Measurements from ENCODE around the gene ATG16L1.

Gene ATG16L1

GRCh38 chr2:233261819-233262555 lies 10.5 kb downstream of the ATG16L1 start:
- DNase-seq: no peak

DNA sequence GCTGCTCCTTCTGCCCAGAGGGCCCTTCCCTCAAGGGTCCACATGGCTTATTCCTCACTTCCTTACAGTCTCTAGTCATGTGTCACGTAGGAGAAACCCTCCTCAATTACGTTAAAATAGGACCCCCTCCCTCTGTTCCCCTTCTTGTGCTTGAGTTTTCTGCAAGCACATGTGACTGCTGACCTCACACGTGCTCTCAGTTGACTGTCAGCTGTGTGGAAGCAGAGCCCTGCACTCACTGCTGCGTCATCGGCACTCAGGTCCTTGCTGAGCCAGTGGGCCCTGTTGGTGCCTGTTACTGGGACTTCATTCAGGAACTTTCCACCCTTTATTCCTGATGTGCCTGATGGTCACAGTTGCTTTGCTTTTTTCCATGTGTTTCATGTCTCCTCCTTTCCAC lies 11.1 kb downstream of the ATG16L1 start:
- no peak for DNase-seq

- no peak for DNase-seq
Measured at GRCh38 chr2:233263045-233263570, 11.6 kb downstream of the ATG16L1 start.

DNA sequence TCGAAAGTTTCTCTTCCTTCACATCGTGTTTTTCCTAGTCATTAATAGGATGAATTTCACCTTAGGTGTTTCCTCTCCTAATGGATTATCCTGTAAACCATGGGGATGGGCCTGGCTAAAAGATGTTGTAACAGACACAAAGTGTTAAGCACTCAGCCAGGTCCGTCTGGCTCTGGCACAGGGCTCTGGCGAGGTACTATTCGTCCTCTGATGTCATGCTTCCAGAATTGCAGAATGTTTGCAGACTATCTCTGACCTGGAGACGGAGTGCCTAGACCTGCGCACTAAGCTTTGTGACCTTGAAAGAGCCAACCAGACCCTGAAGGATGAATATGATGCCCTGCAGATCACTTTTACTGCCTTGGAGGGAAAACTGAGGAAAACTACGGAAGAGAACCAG lies 13.2 kb downstream of the ATG16L1 start:
- DNase-seq: no peak

DNA sequence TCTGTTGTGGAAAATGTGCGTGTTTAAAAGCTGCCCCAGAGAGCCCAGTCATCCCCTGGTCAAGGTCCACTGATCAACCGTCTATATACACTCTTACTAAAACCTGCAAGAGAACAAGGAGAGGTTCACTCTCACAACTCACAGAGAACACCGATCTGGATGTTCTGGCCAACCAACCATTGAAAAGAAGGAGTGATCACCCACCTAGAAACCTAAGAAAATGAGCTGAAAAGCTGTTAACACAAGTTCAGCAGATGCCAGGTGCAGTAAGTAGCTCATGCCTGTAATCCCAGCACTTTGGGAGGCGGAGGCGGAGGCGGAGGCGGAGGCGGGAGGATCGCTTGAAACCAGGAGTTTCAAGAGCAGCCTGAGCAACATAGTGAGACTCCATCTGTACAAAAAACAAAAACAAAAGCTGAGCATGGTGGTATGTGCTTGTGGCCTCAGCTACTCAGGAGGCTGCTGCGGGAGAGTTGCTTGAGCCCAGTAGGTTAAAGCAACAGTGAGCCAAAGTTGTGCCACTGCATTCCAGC lies 14.5 kb downstream of the ATG16L1 start:
- no peak for DNase-seq

DNA sequence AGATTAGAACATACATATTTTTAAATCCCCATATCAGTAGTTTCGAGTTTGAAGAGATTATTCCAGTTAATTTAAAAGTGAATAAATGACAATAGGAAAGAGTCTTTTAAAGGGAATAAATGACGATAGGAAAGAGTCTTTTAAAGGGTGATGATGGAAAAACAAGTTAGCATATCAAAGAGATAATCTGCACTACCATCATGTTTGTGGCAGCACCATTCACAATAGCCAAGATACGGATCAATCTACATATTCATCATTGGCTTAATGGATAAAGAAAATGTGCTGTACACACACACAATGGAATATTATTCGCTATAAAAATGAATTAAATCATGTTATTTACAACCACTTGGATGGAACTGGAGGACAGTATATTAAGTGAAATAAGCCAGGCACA lies 15.0 kb downstream of the ATG16L1 start:
- DNase-seq: no peak

DNA sequence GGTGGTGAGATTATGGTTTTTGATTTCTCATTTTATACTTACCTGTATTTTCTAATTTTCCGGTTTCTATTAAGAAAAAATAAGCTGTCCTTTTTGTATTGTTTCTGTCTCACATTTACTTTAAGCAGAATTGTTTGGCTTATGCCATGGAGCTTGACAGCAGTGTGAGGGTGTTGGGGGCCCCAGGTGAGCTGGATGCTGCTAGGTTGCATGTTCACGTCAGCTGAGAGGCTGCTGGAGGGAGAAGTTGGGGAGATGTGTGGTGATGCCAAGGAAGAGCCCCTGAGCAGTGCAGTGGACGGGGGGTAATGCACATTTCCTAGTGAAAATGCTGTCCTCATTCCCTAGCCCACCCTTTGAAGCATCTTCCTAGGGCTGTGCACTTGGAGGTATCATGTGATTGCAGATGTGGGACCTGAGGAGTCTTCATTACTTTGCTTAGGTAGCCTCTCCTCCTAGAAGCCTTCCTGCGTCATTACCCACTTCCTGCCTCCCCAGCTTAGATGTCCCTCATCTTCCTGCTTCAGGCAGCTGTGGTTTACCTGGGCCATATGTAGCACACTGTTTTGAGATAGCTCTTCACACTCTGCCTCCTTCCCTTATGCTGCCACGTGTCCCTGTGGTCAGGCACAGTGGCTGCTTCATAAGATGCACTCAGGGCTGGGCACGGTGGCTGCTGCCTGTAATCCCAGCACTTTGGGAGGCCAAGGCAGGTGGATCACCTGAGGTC lies 16.2 kb downstream of the ATG16L1 start:
- DNase-seq: no peak

GRCh38 chr2:233270366-233270765 lies 18.9 kb downstream of the ATG16L1 start:
- no peak for DNase-seq

DNA sequence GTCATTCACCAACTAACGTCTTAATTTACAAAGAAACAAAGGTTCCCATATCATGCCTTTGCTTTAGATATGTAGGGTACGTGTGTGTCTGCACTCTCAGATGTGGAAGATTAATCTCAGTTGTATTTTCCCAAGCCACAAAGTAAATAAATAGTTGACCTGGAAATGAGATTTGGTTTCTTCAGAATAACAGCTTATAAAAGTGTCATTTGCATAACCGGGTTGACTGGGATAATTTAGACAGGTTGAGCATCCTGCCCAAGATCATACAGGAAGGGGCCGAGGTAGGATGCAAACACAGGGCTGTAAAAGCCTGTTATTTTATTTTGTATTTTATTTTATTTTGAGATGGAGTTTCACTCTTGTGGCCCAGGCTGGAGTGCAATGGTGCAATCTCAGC lies 19.5 kb downstream of the ATG16L1 start:
- DNase-seq: no peak

GRCh38 chr2:233271693-233272092 lies 20.2 kb downstream of the ATG16L1 start:
- no peak for DNase-seq

- no peak for DNase-seq
Measured at GRCh38 chr2:233273120-233273519, 21.6 kb downstream of the ATG16L1 start.

- no peak for DNase-seq
Measured at GRCh38 chr2:233275223-233275622, 23.8 kb downstream of the ATG16L1 start.

GRCh38 chr2:233278921-233279320 lies 27.4 kb downstream of the ATG16L1 start:
- no peak for DNase-seq

DNA sequence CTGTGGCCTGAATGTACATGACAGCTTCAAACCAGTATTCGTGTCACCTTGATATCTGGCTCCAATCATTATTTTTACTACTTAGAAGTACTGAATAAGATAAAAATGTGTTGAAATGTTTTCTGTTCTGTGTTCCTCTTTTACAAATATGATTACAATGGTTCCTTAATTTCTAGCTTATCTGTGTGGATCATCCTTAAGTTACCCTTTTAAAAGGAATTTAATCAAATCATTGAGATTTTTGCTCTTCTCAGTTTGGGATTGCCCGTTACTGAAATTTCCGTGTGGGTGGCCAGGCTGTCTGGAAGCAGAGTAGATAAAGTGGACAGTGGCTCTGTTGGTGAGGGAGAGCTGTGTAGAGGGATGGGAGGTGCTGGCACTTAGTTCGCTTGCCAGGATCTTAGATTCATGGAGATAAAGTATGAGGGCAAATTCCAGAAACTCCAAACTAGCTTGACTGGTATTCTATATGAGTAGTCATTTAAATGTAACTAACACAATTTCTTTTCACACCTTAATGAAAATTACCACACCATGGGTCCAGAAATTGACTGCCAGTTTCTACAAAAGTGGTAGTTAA lies 28.7 kb downstream of the ATG16L1 start:
- no peak for DNase-seq

- no peak for DNase-seq
Measured at GRCh38 chr2:233281553-233281952, 30.1 kb downstream of the ATG16L1 start.

DNA sequence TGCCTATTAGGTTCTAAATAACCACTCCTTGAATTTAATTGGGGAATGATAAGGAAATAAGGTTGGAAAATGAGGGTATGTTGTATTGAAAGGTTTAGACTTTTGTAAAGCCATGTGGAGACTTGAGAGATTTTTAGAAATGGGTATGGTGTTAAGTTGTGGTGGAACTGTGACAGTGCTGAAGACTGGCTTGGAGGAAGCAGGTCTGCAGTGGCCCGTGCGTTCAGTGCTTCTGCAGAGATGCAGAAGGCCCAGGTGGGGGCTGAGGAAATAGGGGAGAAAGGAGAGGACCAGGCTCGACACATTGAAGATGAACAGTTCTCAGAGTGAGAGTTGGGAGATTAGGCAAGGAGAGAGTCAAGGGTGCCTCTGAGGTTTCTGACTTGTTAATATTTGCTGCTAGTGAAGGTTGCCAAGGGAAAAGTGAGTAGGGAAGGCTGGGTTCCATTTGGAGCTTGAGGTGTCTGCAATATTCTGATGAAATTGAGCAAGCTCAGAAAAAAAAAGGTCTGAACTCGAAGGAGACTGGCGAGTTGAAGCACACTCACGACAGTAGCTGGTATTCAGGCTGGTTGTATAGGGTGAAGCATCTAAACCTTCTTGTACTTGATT lies 30.6 kb downstream of the ATG16L1 start:
- DNase-seq: no peak

- no peak for DNase-seq
Measured at GRCh38 chr2:233285921-233286320, 34.4 kb downstream of the ATG16L1 start.

DNA sequence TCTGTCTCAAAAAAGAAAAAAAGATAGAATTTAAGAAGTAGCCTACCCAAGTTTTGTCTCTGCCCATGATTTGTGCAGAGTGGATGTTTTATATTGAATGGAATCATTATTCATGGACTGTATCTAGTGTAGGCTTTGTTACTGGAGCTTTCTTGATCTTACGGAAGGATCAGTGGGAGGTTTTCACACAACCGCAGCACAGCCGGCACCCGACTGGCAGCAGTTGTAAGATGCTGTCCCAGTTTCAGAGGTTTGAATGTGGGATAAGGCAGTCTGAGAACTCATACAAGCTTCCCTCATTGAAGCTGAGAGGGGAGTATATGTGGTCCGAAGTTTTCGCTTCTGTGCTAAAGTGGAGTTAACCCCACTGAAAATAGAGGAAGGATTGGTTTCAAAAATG lies 36.4 kb downstream of the ATG16L1 start:
- DNase-seq: no peak

GRCh38 chr2:233288663-233289062 lies 37.2 kb downstream of the ATG16L1 start:
- no peak for DNase-seq

GRCh38 chr2:233289648-233290047 lies 38.2 kb downstream of the ATG16L1 start:
- no peak for DNase-seq

GRCh38 chr2:233290051-233290845 lies 38.8 kb downstream of the ATG16L1 start:
- DNase-seq: no peak

GRCh38 chr2:233295891-233296290 lies 44.4 kb downstream of the ATG16L1 start:
- no peak for DNase-seq

Measured in NCI-H1048 (cell line).